KMS-11 (cell line): ENCODE results near the gene PCSK5.

Source experiments
- H2AFZ ChIP-seq: fragments of 200-600 bp; sonication (generic); 2 replicates; pipeline ENCODE4 v1.6.1; 2016; ENCODE audit warnings: antibody characterized with exemption, mixed run types, low read depth
- H3K27ac ChIP-seq: fragments of 200-600 bp; sonication (generic); 2 replicates; pipeline ENCODE4 v1.6.1; 2016; ENCODE audit warnings: mild to moderate bottlenecking, mixed run types
- H3K27me3 ChIP-seq: fragments of 200-600 bp; sonication (generic); 2 replicates; pipeline ENCODE4 v1.6.1; 2017; ENCODE audit warnings: mild to moderate bottlenecking, low read depth, mixed run types, moderate library complexity; ENCODE audit not compliant: insufficient read depth
- H3K36me3 ChIP-seq: fragments of 200-600 bp; sonication (generic); 2 replicates; pipeline ENCODE4 v1.6.1; 2017; ENCODE audit warnings: mild to moderate bottlenecking, mixed run types; ENCODE audit not compliant: insufficient read depth
- H3K4me1 ChIP-seq: fragments of 200-600 bp; sonication (generic); 2 replicates; pipeline ENCODE4 v1.6.1; 2016; ENCODE audit warnings: mild to moderate bottlenecking, low read depth, mixed run types; ENCODE audit not compliant: poor library complexity, severe bottlenecking
- H3K4me2 ChIP-seq: fragments of 200-600 bp; sonication (generic); 2 replicates; pipeline ENCODE4 v1.7.0; 2016; ENCODE audit warnings: mild to moderate bottlenecking, mixed run types
- H3K4me3 ChIP-seq: fragments of 200-600 bp; sonication (generic); IDR thresholded peaks from 2 replicates; pipeline ENCODE4 v1.6.1; 2017; ENCODE audit warnings: low read depth, low read length, mixed read lengths; ENCODE audit not compliant: insufficient read depth
- H3K79me2 ChIP-seq: fragments of 200-600 bp; sonication (generic); 2 replicates; pipeline ENCODE4 v1.6.1; 2016; ENCODE audit warnings: low read depth, mixed run types; ENCODE audit not compliant: insufficient read depth
- H3K9ac ChIP-seq: fragments of 200-600 bp; sonication (generic); 2 replicates; pipeline ENCODE4 v1.6.1; 2016; ENCODE audit warnings: mild to moderate bottlenecking, mixed run types
- H4K20me1 ChIP-seq: fragments of 200-600 bp; sonication (generic); 2 replicates; pipeline ENCODE4 v1.6.1; 2016; ENCODE audit warnings: mild to moderate bottlenecking, mixed run types; ENCODE audit not compliant: insufficient read depth
- TF ChIP-seq, protein P1 (sequence below): fragments of 200-600 bp; sonication (generic); conservative IDR thresholded peaks from 2 replicates; pipeline ENCODE4 v1.6.1; 2017; ENCODE audit warnings: low read depth, mild to moderate bottlenecking, antibody characterized with exemption, low read length, moderate library complexity, mixed read lengths

The PCSK5 gene

DNA sequence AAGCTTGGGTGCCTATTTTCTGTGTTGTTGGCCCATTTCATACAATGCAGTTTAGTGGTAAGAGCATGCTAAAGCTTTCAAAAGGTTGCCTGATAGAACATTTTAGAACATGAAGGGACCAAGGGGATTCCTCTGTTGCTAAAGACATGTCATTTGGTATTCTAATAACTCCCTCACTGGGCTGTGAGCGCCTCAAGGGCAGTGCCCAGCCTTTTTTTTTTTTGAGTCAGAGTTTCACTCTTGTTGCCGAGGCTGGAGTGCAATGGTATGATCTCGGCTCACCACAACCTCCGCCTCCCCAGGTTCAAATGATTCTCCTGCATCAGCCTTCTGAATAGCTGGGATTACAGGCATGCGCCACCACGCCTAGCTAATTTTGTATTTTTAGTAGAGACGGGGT, 77.1 kb downstream of the PCSK5 start:
- no peaks in the 10 kb centered on the region for H3K79me2 ChIP-seq
- no peak overlapping the region for H3K4me3 ChIP-seq
- H3K4me2 ChIP-seq = no peak overlapping the region
- no peak overlapping the region for H2AFZ ChIP-seq
- no peaks in the 10 kb centered on the region for H3K27me3 ChIP-seq
- no peaks in the 10 kb centered on the region for H3K4me1 ChIP-seq
- TF ChIP-seq, protein P1, sequence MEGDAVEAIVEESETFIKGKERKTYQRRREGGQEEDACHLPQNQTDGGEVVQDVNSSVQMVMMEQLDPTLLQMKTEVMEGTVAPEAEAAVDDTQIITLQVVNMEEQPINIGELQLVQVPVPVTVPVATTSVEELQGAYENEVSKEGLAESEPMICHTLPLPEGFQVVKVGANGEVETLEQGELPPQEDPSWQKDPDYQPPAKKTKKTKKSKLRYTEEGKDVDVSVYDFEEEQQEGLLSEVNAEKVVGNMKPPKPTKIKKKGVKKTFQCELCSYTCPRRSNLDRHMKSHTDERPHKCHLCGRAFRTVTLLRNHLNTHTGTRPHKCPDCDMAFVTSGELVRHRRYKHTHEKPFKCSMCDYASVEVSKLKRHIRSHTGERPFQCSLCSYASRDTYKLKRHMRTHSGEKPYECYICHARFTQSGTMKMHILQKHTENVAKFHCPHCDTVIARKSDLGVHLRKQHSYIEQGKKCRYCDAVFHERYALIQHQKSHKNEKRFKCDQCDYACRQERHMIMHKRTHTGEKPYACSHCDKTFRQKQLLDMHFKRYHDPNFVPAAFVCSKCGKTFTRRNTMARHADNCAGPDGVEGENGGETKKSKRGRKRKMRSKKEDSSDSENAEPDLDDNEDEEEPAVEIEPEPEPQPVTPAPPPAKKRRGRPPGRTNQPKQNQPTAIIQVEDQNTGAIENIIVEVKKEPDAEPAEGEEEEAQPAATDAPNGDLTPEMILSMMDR = no peak
- no peaks in the 10 kb centered on the region for H4K20me1 ChIP-seq
- no peaks in the 10 kb centered on the region for H3K36me3 ChIP-seq
- no peak overlapping the region for H3K9ac ChIP-seq
- no peak overlapping the region for H3K27ac ChIP-seq

DNA sequence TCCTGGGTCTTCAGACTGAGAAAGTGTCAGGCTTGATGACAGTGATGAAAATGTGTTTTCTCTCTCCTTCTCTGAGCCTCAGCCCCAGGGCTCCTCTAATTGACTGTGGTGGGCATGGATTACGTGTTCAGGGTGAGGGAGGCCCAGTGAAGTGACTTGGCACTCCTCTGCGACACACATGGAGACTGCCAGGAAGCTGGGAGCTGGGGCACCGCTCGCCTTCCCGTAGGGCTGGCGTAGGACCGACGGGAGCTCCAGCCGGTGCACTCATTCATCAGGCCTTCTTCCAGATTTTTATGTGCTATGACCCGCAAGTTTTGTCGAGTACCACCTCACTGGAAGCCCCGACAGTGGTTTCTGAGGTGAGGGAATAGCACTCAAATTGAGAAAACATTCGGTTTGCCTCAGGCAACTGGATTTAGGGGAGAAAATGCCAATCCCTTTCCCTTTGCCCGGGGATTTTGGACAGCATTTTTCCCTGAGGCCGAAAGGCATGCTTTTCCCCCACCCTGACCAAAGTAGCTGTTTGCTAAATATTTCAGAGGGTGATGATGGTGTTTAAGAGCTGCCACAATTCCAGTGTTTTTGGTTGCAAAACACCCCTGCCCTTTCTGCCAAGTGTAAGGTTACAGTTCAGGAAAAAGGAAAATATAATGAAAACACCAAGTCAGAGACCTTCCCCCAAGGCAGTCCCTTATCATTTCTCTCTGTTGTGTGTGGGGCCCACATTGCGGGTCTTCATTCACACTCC, 83.7 kb downstream of the PCSK5 start:
- Histone ChIP-seq H3K9ac (no peak overlapping the region), H3K27ac (no peak overlapping the region), H3K36me3 (no peaks in the 10 kb centered on the region), H3K4me1 (no peaks in the 10 kb centered on the region), H3K4me3 (no peak overlapping the region), H3K27me3 (no peaks in the 10 kb centered on the region), H3K79me2 (no peaks in the 10 kb centered on the region), H2AFZ (no peak overlapping the region), H3K4me2 (no peak overlapping the region), H4K20me1 (no peaks in the 10 kb centered on the region)
- TF ChIP-seq, protein P1 = no peak

- Histone ChIP-seq H3K27me3 (no peaks in the 10 kb centered on the region), H3K4me3 (no peak overlapping the region), H3K79me2 (no peaks in the 10 kb centered on the region), H3K36me3 (no peaks in the 10 kb centered on the region), H3K4me1 (no peaks in the 10 kb centered on the region), H2AFZ (no peak overlapping the region), H3K27ac (no peak overlapping the region), H3K9ac (no peak overlapping the region), H3K4me2 (no peak overlapping the region), H4K20me1 (no peaks in the 10 kb centered on the region)
- TF ChIP-seq, protein P1 = no peak
These were observed 84.6 kb downstream of the PCSK5 start for GRCh38 chr9:75975071-75975470.

DNA sequence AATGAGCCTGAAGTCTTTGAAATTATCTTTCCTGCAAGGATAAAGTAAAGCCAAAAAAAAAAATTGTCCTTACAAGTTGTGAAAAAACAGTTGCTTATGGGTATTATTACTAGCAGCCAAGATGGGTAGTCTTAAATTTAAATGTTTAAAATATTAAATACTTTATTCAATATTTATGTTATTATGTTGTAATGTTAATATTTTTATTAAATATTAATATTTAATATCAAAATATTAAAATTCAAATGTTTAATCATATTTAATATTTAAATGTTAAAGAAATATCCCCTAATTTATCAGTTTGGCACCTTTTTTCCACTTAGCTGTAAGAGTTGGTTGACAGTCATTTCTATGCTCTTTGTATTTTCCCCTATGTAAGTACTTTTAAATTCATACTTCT, 86.1 kb downstream of the PCSK5 start:
- no peaks in the 10 kb centered on the region for H3K36me3 ChIP-seq
- TF ChIP-seq, protein P1 = no peak
- no peak overlapping the region for H3K9ac ChIP-seq
- H3K4me2 ChIP-seq = no peak overlapping the region
- H3K4me3 ChIP-seq = no peak overlapping the region
- H3K4me1 ChIP-seq = no peaks in the 10 kb centered on the region
- H3K27me3 ChIP-seq = no peaks in the 10 kb centered on the region
- no peak overlapping the region for H3K27ac ChIP-seq
- no peaks in the 10 kb centered on the region for H4K20me1 ChIP-seq
- H3K79me2 ChIP-seq = no peaks in the 10 kb centered on the region
- no peak overlapping the region for H2AFZ ChIP-seq
